ENCODE measurements around the gene RDH13.
"Not testable (repeated sequence)": the region's sequence is repeated elsewhere in the genome, so short reads cannot be mapped to it uniquely, and the experiment has no call there.

The RDH13 gene

GRCh38 chr19:55014714-55015113, 48.2 kb downstream of the RDH13 start:
- no peak for DNase-seq (ENCODE audit: low read depth in 2 of 2)

- no peak for DNase-seq (ENCODE audit: low read depth in 2 of 2)
Measured at GRCh38 chr19:55013596-55013995, 49.4 kb downstream of the RDH13 start.

- DNase-seq (ENCODE audit: low read depth in 2 of 2) = no peak
Measured at GRCh38 chr19:55012306-55012705, 50.6 kb downstream of the RDH13 start.

- DNase-seq (ENCODE audit: low read depth in 2 of 2) = not testable (repeated sequence)
Measured at GRCh38 chr19:55010561-55010960, 52.4 kb downstream of the RDH13 start.

GRCh38 chr19:55008781-55009180, 54.2 kb downstream of the RDH13 start:
- DNase-seq (ENCODE audit: low read depth in 2 of 2) = not testable (repeated sequence)

- not testable (repeated sequence) for DNase-seq (ENCODE audit: low read depth in 2 of 2)
Measured at GRCh38 chr19:55008189-55008588, 54.8 kb downstream of the RDH13 start.

GRCh38 chr19:55007537-55007936, 55.4 kb downstream of the RDH13 start:
- not testable (repeated sequence) for DNase-seq (ENCODE audit: low read depth in 2 of 2)

- DNase-seq (ENCODE audit: low read depth in 2 of 2) = not testable (repeated sequence)
Measured at GRCh38 chr19:55006795-55007194, 56.2 kb downstream of the RDH13 start.

GRCh38 chr19:55005684-55006488, 57.1 kb downstream of the RDH13 start:
- peak; percentile 15 to 22 for DNase-seq (ENCODE audit: low read depth in 2 of 2)

- DNase-seq (ENCODE audit: low read depth in 2 of 2) = no peak
Measured at GRCh38 chr19:55000761-55001160, 62.2 kb downstream of the RDH13 start.

GRCh38 chr19:54998751-54999239, 64.2 kb downstream of the RDH13 start:
- not testable (repeated sequence) for DNase-seq (ENCODE audit: low read depth in 2 of 2)

- DNase-seq (ENCODE audit: low read depth in 2 of 2) = no peak
Measured at GRCh38 chr19:54995561-54995960, 67.4 kb downstream of the RDH13 start.
